Adrenal gland (tissue), 12 donors: ENCODE results near the gene CCR9. TPM values are rescaled to one million over a fixed set of nuclear protein-coding genes. Genes with fewer than 3 reads are reported as not detected.

Experiments used
- DNase-seq, 7 donors: peaks; one replicate each; pipeline ENCODE4 v3.0.0-alpha.2; 2019 to 2020
- H3K27ac ChIP-seq, 5 donors: fragments of 200-600 bp; sonication (generic) in 4 of 5; 1 replicate in 3 of 5; 2 replicates in 2 of 5; pipeline versions ENCODE4 v1.5.1 to v1.8.0; 2016 to 2020; ENCODE audit warnings: mild to moderate bottlenecking in 1 of 5
- H3K27me3 ChIP-seq: fragments of 200-600 bp; 2 replicates; pipeline ENCODE4 v1.8.0; 2021
- H3K36me3 ChIP-seq, 2 donors: fragments of 200-600 bp; replicated peaks in 1 of 2; 1 replicate in 1 of 2; 2 replicates in 1 of 2; pipeline versions ENCODE4 v1.5.1 to v1.8.0; 2018 to 2022
- H3K4me1 ChIP-seq, 2 donors: fragments of 200-600 bp; replicated peaks in 1 of 2; 1 replicate in 1 of 2; 2 replicates in 1 of 2; pipeline versions ENCODE4 v1.5.1 to v1.8.0; 2018 to 2021
- H3K4me3 ChIP-seq, 4 donors: fragments of 200-600 bp; sonication (generic) in 3 of 4; one replicate each; pipeline ENCODE4 v1.5.1; 2016 to 2018
- H3K9me3 ChIP-seq, 3 donors: fragments of 200-600 bp; sonication (generic) in 1 of 3; replicated peaks in 1 of 3; 1 replicate in 2 of 3; 2 replicates in 1 of 3; pipeline versions ENCODE4 v1.5.1 to v1.8.0; 2016 to 2021
- CTCF ChIP-seq, 6 experiments: fragments of 450-650 bp in 4 of 6; fragments of 200-600 bp in 2 of 6; sonication (generic) in 1 of 6; IDR thresholded peaks; 1 replicate in 5 of 6; 2 replicates in 1 of 6; pipeline versions ENCODE4 v1.5.1 to v1.8.0; 2016 to 2021; ENCODE audit warnings: antibody characterized with exemption in 6 of 6, mild to moderate bottlenecking in 2 of 6, moderate library complexity in 1 of 6
- POLR2A ChIP-seq, 2 donors: fragments of 450-650 bp; IDR thresholded peaks; one replicate each; pipeline ENCODE4 v1.6.1; 2017; ENCODE audit warnings: antibody characterized with exemption in 2 of 2, mild to moderate bottlenecking in 2 of 2, moderate library complexity in 1 of 2
- WGBS, 4 donors: extraction: QIAGEN DNeasy Blood & Tissue Kit in 2 of 4; methylation state at CpG; one replicate each; pipeline versions ENCODE4 v1.1.5 to v1.1.7; 2013 to 2017; 5-methylcytosine and 5-hydroxymethylcytosine counted together
- intact Hi-C, 2 donors: fragments of 100-400 bp; cut with DNase I; formaldehyde crosslinking; loops; one replicate each; pipeline versions ENCODE4 v1.14.1 to v1.15.0; 2022 to 2023
- polyA plus RNA-seq, 3 donors: library from polyadenylated mRNA; stranded (reverse); fragments of 200-250 nt in 2 of 3; fragments of 350-450 nt in 1 of 3; fragmentation: Illumina TruSeq in 1 of 3; extraction: RNeasy Lipid Tissue Mini Kit (QIAGEN cat#74804) in 1 of 3; gene quantifications; one replicate each; pipeline ENCODE4 v1.2.3, GENCODE V29; 2013 to 2014
- total RNA-seq, 9 donors: library from RNA; depleted of rRNA in 4 of 9; stranded (reverse); fragments of >200 nt in 4 of 9; fragments of 120-200 nt in 1 of 9; fragmentation: NEBNext Ultra II Directional in 1 of 9; extraction: Animal tissue kit (Norgen Biotek cat#: 25700) in 1 of 9; gene quantifications; one replicate each; pipeline versions ENCODE4 v1.1.0 to v1.2.4, GENCODE V29; 2013 to 2023
- donor health status: healthy with polysubstance abuse.
- donor health status: Bipolar disorder and iron deficiency.
- donor health status: DM: yes; HTN: yes; CAD: no.
- donor health status: DM: no; HTN: no; CAD: no.
- donor health status: DM: no; HTN: no; CAD: no.
- donor health status: DM: yes; HTN: yes; CAD: no.

CCR9 gene
- total and polyA plus RNA-seq, 12 donors: 0.57 TPM; not detected in 11

- no peak for TF ChIP-seq CTCF (IDR thresholded peaks at IDR 0.05)
- TF ChIP-seq POLR2A (IDR thresholded peaks at IDR 0.05): no peak
- Histone ChIP-seq H3K4me1 (no peaks in the 10 kb centered on the region), H3K9me3 (peaks cover 0 to 3% (median 0%) of the 10 kb centered on the region in 3 donors), H3K36me3 (no peaks in the 10 kb centered on the region), H3K27ac (no peak overlapping the region), H3K27me3 (no peaks in the 10 kb centered on the region), H3K4me3 (no peak overlapping the region)
- intact Hi-C loops: no loop called here
- WGBS, 4 donors: 78 to 89% (median 81%) methylated on average over 7 of the region's 7 CpGs
- no peak for DNase-seq
Observed at GRCh38 chr3:45858809-45859543, 27.4 kb upstream of the CCR9 start.

- no peaks in the 10 kb centered on the region for H3K27me3 ChIP-seq
- no peaks in the 10 kb centered on the region for H3K4me1 ChIP-seq
- intact Hi-C loops: no loop called here
- no peak overlapping the region for H3K4me3 ChIP-seq
- no peak for TF ChIP-seq CTCF (IDR thresholded peaks at IDR 0.05)
- no peak for DNase-seq
- no peaks in the 10 kb centered on the region for H3K36me3 ChIP-seq
- whole genome bisulfite sequencing, 4 donors: 71 to 82% (median 75%) methylated on average over 4 of the region's 4 CpGs
- H3K27ac ChIP-seq: no peak overlapping the region
- peaks cover 0 to 3% (median 0%) of the 10 kb centered on the region in 3 donors for H3K9me3 ChIP-seq
Observed at GRCh38 chr3:45860481-45860880, 25.9 kb upstream of the CCR9 start.

GRCh38 chr3:45861043-45861719 lies 25.2 kb upstream of the CCR9 start:
- intact Hi-C loops: no loop called here
- TF ChIP-seq CTCF (IDR thresholded peaks at IDR 0.05) (no peak), POLR2A (IDR thresholded peaks at IDR 0.05) (no peak)

GRCh38 chr3:45864760-45865519 lies 21.4 kb upstream of the CCR9 start:
- WGBS, 4 donors: 47 to 58% (median 51%) methylated on average over 8 of the region's 8 CpGs

More at GRCh38 chr3:45861043-45861719, 25.2 kb upstream of the CCR9 start:
- Histone ChIP-seq H3K36me3 (no peaks in the 10 kb centered on the region), H3K4me1 (no peaks in the 10 kb centered on the region), H3K9me3 (peaks cover 0 to 3% (median 0%) of the 10 kb centered on the region in 3 donors), H3K4me3 (no peak overlapping the region), H3K27ac (no peak overlapping the region), H3K27me3 (no peaks in the 10 kb centered on the region)
- DNase-seq: no peak
- 47 to 49% (median 48%) methylated on average over 7 of the region's 7 CpGs for WGBS, 4 donors

More at GRCh38 chr3:45864760-45865519, 21.4 kb upstream of the CCR9 start:
- Histone ChIP-seq H3K27me3 (no peaks in the 10 kb centered on the region), H3K4me3 (no peak overlapping the region), H3K27ac (no peak overlapping the region), H3K9me3 (peaks cover 0 to 3% (median 0%) of the 10 kb centered on the region in 3 donors), H3K4me1 (no peaks in the 10 kb centered on the region), H3K36me3 (no peaks in the 10 kb centered on the region)
- DNase-seq: no peak
- intact Hi-C loops: no loop called here
- TF ChIP-seq CTCF (IDR thresholded peaks at IDR 0.05) (no peak), POLR2A (IDR thresholded peaks at IDR 0.05) (no peak)
